GM23248 (cell line): ENCODE results near the gene SNRNP200. TPM values are rescaled to one million over a fixed set of nuclear protein-coding genes. Genes with fewer than 3 reads are reported as not detected.

Experiments used
- DNase-seq: peaks from one replicate; pipeline ENCODE4 v3.0.0-alpha.2; 2015
- H2AFZ ChIP-seq: fragments of 200-600 bp; sonication (generic); 2 replicates; pipeline ENCODE4 v1.6.1; 2016; ENCODE audit warnings: antibody characterized with exemption
- H3F3A ChIP-seq: fragments of 200-600 bp; sonication (generic); 2 replicates; pipeline ENCODE4 v1.6.1; 2016; ENCODE audit warnings: mild to moderate bottlenecking, antibody characterized with exemption, mixed run types; ENCODE audit not compliant: insufficient read depth
- H3K27ac ChIP-seq: fragments of 200-600 bp; sonication (generic); 2 replicates; pipeline ENCODE4 v1.5.1; 2016; ENCODE audit warnings: mild to moderate bottlenecking
- H3K27me3 ChIP-seq: fragments of 200-600 bp; sonication (generic); replicated peaks from 2 replicates; pipeline ENCODE4 v1.6.1; 2016; ENCODE audit warnings: mild to moderate bottlenecking; ENCODE audit not compliant: insufficient read depth
- H3K36me3 ChIP-seq: fragments of 200-600 bp; sonication (generic); 2 replicates; pipeline ENCODE4 v1.6.1; 2016; ENCODE audit warnings: low read depth, mild to moderate bottlenecking
- H3K4me1 ChIP-seq: fragments of 200-600 bp; sonication (generic); 2 replicates; pipeline ENCODE4 v1.6.1; 2016; ENCODE audit warnings: mild to moderate bottlenecking; ENCODE audit not compliant: insufficient read depth
- H3K4me2 ChIP-seq: fragments of 200-600 bp; sonication (generic); one replicate; pipeline ENCODE4 v1.6.1; 2016; ENCODE audit warnings: mild to moderate bottlenecking; ENCODE audit not compliant: unreplicated experiment
- H3K4me3 ChIP-seq: fragments of 200-600 bp; sonication (generic); 2 replicates; pipeline ENCODE4 v1.5.1; 2016; ENCODE audit warnings: mild to moderate bottlenecking
- H3K79me2 ChIP-seq: fragments of 200-600 bp; sonication (generic); 2 replicates; pipeline ENCODE4 v1.6.1; 2016; ENCODE audit warnings: mild to moderate bottlenecking; ENCODE audit not compliant: insufficient read depth
- H3K9ac ChIP-seq: fragments of 200-600 bp; sonication (generic); 2 replicates; pipeline ENCODE4 v1.6.1; 2016; ENCODE audit warnings: mild to moderate bottlenecking
- H3K9me2 ChIP-seq: fragments of 200-600 bp; sonication (generic); 2 replicates; pipeline ENCODE4 v1.6.1; 2016; ENCODE audit warnings: mixed run types, mild to moderate bottlenecking, moderate library complexity; ENCODE audit not compliant: insufficient read depth
- H3K9me3 ChIP-seq: fragments of 200-600 bp; sonication (generic); one replicate; pipeline ENCODE4 v1.6.1; 2017; ENCODE audit warnings: low read depth
- H4K20me1 ChIP-seq: fragments of 200-600 bp; sonication (generic); 2 replicates; pipeline ENCODE4 v1.6.0; 2016; ENCODE audit not compliant: insufficient read depth
- EZH2 ChIP-seq: fragments of 200-600 bp; sonication (generic); IDR thresholded peaks from 2 replicates; pipeline ENCODE4 v1.6.1; 2018; ENCODE audit warnings: antibody characterized with exemption, mild to moderate bottlenecking; ENCODE audit not compliant: insufficient read depth, poor library complexity, severe bottlenecking
- EZH2phosphoT487 ChIP-seq: fragments of 200-600 bp; sonication (generic); IDR thresholded peaks from 2 replicates; pipeline ENCODE4 v1.6.1; 2018; ENCODE audit warnings: antibody characterized with exemption, moderate library complexity, mild to moderate bottlenecking, low read depth; ENCODE audit not compliant: insufficient read depth
- WGBS, 2 experiments: methylation state at CpG; one replicate each; pipeline ENCODE4 v1.1.6; 2015 to 2017; ENCODE audit warnings: low lambda C conversion rate in 2 of 2, low coverage in 1 of 2; ENCODE audit errors: missing lambda C conversion rate in 2 of 2; 5-methylcytosine and 5-hydroxymethylcytosine counted together
- in situ Hi-C: fragments of 300-500 bp; cut with MboI; formaldehyde crosslinking; loops from 2 replicates; pipeline ENCODE4 v1.15.0; 2020
- polyA plus RNA-seq: library from polyadenylated mRNA; unstranded; fragments of >200 nt; fragmentation: Nextera tagmentation; extraction: Ambion mirVana; gene quantifications from 2 replicates; pipeline ENCODE4 v1.2.1, GENCODE V29; 2016
- total RNA-seq: library from RNA; depleted of rRNA; stranded (reverse); fragments of >200 nt; shearing (Covaris generic); gene quantifications from 2 replicates; pipeline ENCODE4 v1.2.3, GENCODE V29; 2014

The SNRNP200 gene
- total and polyA plus RNA-seq, 2 experiments from 2014 or later: 34.2 to 40.5 TPM

DNA sequence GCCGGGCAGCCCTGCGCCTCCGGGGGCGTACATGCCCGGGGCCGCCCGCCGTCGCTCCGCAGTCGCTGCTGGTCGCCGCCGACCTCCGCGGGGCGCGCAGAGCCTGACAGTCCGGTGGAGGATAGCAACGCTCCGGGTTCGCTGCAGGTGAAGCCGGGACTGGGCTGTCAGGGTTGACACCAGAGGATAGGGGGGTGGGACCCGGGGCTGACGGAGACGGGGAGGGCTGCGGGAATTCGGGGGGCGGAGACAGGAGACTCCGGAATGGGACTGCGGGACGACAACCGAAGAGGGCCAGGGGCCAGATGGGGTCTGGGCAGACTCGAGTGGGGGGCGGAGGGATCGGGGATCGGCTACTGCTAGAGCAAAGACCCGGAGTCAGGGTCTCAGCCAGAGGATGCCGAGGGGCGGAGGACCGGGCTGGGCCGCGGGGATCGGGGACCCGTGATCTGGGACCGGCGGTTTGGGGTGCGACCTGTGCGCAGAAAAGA, 40.0 kb downstream of the SNRNP200 start:
- H3K9me2 ChIP-seq: no peaks in the 10 kb centered on the region
- peak overlapping the region; percentile 81 for H2AFZ ChIP-seq
- peak overlapping the region; percentile 67 for H3K27ac ChIP-seq
- H3F3A ChIP-seq: peaks cover 42% of the 10 kb centered on the region
- H3K4me2 ChIP-seq: peak overlapping the region; percentile 94
- peaks cover 40% of the 10 kb centered on the region for H3K4me1 ChIP-seq
- no peaks in the 10 kb centered on the region for H3K9me3 ChIP-seq
- no peaks in the 10 kb centered on the region for H3K27me3 ChIP-seq
- H3K79me2 ChIP-seq: peaks cover 77% of the 10 kb centered on the region
- 0 to 2% methylated on average over 20 to 28 of the region's 49 CpGs for WGBS, 2 experiments
- H3K4me3 ChIP-seq: peak overlapping the region; percentile 99
- no peaks in the 10 kb centered on the region for H4K20me1 ChIP-seq
- TF ChIP-seq EZH2 (no peak), EZH2phosphoT487 (no peak)
- H3K36me3 ChIP-seq: no peaks in the 10 kb centered on the region; the same call in 1 of the 2 replicates
- peak overlapping the region; percentile 94 for H3K9ac ChIP-seq
- DNase-seq: peak; percentile 60
- in situ Hi-C loops: loop anchor here (25.0 kb wide), 1 partner anchor 253 kb away; no protein-coding TSS in a partner anchor

DNA sequence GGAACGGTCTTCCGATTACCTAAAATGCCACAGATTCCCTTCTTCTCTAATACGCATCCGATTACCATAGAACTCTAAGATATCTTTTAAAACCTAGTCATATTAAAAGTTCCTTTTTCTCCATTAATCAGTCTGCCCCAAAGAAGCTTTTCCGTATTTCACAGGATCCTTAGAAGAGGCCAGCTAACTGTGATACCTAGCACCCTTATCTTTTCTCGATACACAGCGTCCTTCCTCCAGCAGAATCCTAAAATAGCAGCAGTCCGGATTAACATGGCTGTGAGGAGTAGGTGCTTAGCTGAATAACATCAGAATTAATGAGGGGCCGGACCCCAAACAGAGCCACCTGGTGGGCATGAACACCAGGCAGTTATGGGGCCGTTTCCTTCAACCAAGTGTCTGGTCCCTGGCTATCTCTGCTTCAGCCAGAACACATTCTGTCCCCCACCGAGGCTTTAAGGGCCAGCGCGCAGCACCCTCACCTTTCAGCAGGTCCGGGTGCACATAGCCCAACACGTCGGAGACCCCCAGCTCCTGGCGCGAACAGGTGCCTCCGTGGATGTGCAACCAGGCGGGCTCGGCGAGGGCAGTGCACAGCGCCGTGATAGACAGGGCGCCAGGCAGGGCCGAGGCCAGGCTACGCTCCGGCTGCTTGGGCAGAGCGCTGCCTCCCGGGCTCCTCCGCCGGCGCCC, 40.5 kb downstream of the SNRNP200 start:
- 13 to 15% methylated on average over 27 to 31 of the region's 33 CpGs for WGBS, 2 experiments
- H3F3A ChIP-seq: peaks cover 48% of the 10 kb centered on the region
- no peaks in the 10 kb centered on the region for H3K36me3 ChIP-seq

DNA sequence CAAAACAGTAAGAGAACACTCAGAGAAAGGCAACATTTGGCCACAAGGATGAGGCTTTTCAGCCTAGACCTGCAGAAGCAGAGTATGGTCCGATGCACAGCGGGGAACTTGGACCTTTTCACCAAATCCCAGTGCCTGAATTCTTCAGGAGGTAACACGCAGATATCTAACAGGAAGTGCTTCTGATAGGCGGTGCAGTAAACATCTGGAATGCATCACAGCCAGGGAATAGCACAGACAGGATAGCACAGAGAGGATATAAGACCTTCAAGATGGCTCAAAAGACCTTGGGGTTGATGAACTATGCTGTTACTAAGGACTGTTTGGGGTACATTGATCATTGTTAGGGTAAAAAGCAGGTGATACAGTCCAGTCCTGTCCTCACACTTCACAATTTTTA, 41.3 kb downstream of the SNRNP200 start:
- no peak overlapping the region for H3K27ac ChIP-seq
- no peak for DNase-seq
- in situ Hi-C loops: loop anchor here (25.0 kb wide), 1 partner anchor 252 kb away; no protein-coding TSS in a partner anchor
- peaks cover 89% of the 10 kb centered on the region for H3K79me2 ChIP-seq
- no peaks in the 10 kb centered on the region for H3K36me3 ChIP-seq
- H3K4me3 ChIP-seq: peak overlapping the region; percentile 99
- H3K9ac ChIP-seq: peak overlapping the region; percentile 94
- H2AFZ ChIP-seq: no peak overlapping the region
- H4K20me1 ChIP-seq: no peaks in the 10 kb centered on the region
- WGBS, 2 experiments: 49 to 55% methylated on average over 4 of the region's 4 CpGs
- H3F3A ChIP-seq: peaks cover 49% of the 10 kb centered on the region
- H3K9me2 ChIP-seq: no peaks in the 10 kb centered on the region
- H3K4me2 ChIP-seq: peak overlapping the region; percentile 94
- H3K27me3 ChIP-seq: no peaks in the 10 kb centered on the region
- no peak for TF ChIP-seq EZH2phosphoT487
- TF ChIP-seq EZH2: no peak
- H3K9me3 ChIP-seq: no peaks in the 10 kb centered on the region
- H3K4me1 ChIP-seq: peaks cover 49% of the 10 kb centered on the region

More for the DNA sequence above, 40.5 kb downstream of the SNRNP200 start:
- Histone ChIP-seq H3K9me3 (no peaks in the 10 kb centered on the region), H3K4me3 (peak overlapping the region; percentile 99), H3K4me2 (peak overlapping the region; percentile 94), H3K27me3 (no peaks in the 10 kb centered on the region), H2AFZ (peak overlapping the region; percentile 81; the same call in 1 of the 2 replicates), H3K9ac (peak overlapping the region; percentile 94), H3K27ac (peak overlapping the region; percentile 67; the same call in 1 of the 2 replicates), H3K9me2 (no peaks in the 10 kb centered on the region), H4K20me1 (no peaks in the 10 kb centered on the region), H3K79me2 (peaks cover 82% of the 10 kb centered on the region), H3K4me1 (peaks cover 45% of the 10 kb centered on the region)
- DNase-seq: peak; percentile 65
- in situ Hi-C loops: loop anchor here (25.0 kb wide), 1 partner anchor 253 kb away; no protein-coding TSS in a partner anchor
- TF ChIP-seq EZH2phosphoT487 (no peak), EZH2 (no peak)

DNA sequence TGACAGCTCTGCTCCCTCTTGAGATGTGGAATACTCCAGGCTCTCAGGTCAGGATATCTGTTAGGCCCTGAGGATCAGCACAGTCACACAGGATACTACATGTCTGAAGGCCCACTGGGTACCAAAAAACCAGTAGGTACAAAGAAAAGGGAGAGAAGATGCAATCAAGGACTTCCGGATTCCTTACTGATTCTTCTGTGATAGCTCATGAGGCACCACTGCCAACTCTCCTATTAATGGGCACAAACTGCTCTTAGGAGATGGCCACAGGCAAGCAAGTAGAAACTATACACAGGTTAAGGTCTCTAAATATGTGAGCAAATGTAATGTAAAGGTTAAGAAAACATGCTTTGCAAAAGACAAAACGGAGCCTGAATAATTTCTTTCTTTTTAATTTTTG, 43.0 kb downstream of the SNRNP200 start:
- no peaks in the 10 kb centered on the region for H3K9me3 ChIP-seq
- no peak overlapping the region for H3K9ac ChIP-seq
- DNase-seq: peak; percentile 36
- no peaks in the 10 kb centered on the region for H3K36me3 ChIP-seq
- peaks cover 90% of the 10 kb centered on the region for H3K79me2 ChIP-seq
- H3K4me1 ChIP-seq: peaks cover 47% of the 10 kb centered on the region
- TF ChIP-seq EZH2phosphoT487: no peak
- no peak for TF ChIP-seq EZH2
- in situ Hi-C loops: loop anchor here (25.0 kb wide), 1 partner anchor 250 kb away; no protein-coding TSS in a partner anchor
- H3K4me3 ChIP-seq: no peak overlapping the region
- H3K27me3 ChIP-seq: no peaks in the 10 kb centered on the region
- no peak overlapping the region for H3K4me2 ChIP-seq
- WGBS, 2 experiments: 88 to 93% methylated on average over 2 of the region's 2 CpGs
- H3F3A ChIP-seq: peaks cover 42% of the 10 kb centered on the region
- H2AFZ ChIP-seq: no peak overlapping the region
- H3K9me2 ChIP-seq: no peaks in the 10 kb centered on the region
- H4K20me1 ChIP-seq: no peaks in the 10 kb centered on the region
- H3K27ac ChIP-seq: no peak overlapping the region
